ENCODE results near the gene RPP14. TPM values are rescaled to one million over a fixed set of nuclear protein-coding genes. Genes with fewer than 3 reads are reported as not detected.

Gene RPP14
- total and polyA plus RNA-seq, 2 experiments from 2014 or later = 11.7 to 18.6 TPM

- TF ChIP-seq ZNF462 (CRISPR knock-in tag; IDR thresholded peaks at IDR 0.05) (no peak), CREB1 (CRISPR knock-in tag; IDR thresholded peaks at IDR 0.05; ENCODE audit: low read depth) (no peak), ETS1 (IDR thresholded peaks at IDR 0.05) (no peak), NANOG (IDR thresholded peaks at IDR 0.05; ENCODE audit: borderline replicate concordance) (no peak), EZH2phosphoT487 (IDR thresholded peaks at IDR 0.05; ENCODE audit: unreplicated experiment) (no peak), STAT1 (IDR thresholded peaks at IDR 0.05; ENCODE audit: unreplicated experiment) (no peak)
Observed at GRCh38 chr3:58334013-58334321, 27.9 kb downstream of the RPP14 start (continued).

- H3K4me2 ChIP-seq = no peak overlapping the region
- H3K36me3 ChIP-seq (ENCODE audit: insufficient read depth) = no peaks in the 10 kb centered on the region
- H3K9me2 ChIP-seq (ENCODE audit: insufficient read depth) = no peaks in the 10 kb centered on the region
- H3K27me3 Mint-ChIP-seq (ENCODE audit: insufficient read depth, low read depth, poor library complexity) = peaks cover 15% of the 10 kb centered on the region
- H3K4me3 ChIP-seq = no peak overlapping the region
- TF ChIP-seq NANOG (IDR thresholded peaks at IDR 0.05; ENCODE audit: borderline replicate concordance) = no peak
- H3K27ac ChIP-seq (ENCODE audit: low read depth) = no peak overlapping the region
- H3F3A ChIP-seq (replicated peaks; ENCODE audit: low read depth) = no peaks in the 10 kb centered on the region; the same call in 1 of the 2 replicates
- no peaks in the 10 kb centered on the region for H4K20me1 ChIP-seq (replicated peaks; ENCODE audit: insufficient read depth)
- H3K27me3 ChIP-seq (ENCODE audit: insufficient read depth) = peaks cover 25% of the 10 kb centered on the region
- peaks cover 11% of the 10 kb centered on the region for H3K4me1 ChIP-seq (ENCODE audit: insufficient read depth)
- no peaks in the 10 kb centered on the region for H3K36me3 Mint-ChIP-seq (ENCODE audit: low read depth)
- no peak overlapping the region for H2AFZ ChIP-seq
- H3K4me1 Mint-ChIP-seq = peaks cover 18% of the 10 kb centered on the region
- no peak overlapping the region; the same call in 2 of the 3 replicates for H3K4me3 Mint-ChIP-seq
- no peaks in the 10 kb centered on the region for H3K9me3 Mint-ChIP-seq
- H3K79me2 ChIP-seq (replicated peaks; ENCODE audit: insufficient read depth) = no peaks in the 10 kb centered on the region
- ATAC-seq (no peak), DNase-seq (ENCODE audit: low spot score) (no peak)
- no peak overlapping the region for H3K27ac Mint-ChIP-seq
Observed at GRCh38 chr3:58334506-58334884, 28.4 kb downstream of the RPP14 start.

Measured in GM23338 (cell line).